T47D (cell line): ENCODE measurements around the gene IL12RB2.

Experiments used
- DNase-seq, 2 experiments: peaks; one replicate each; pipeline versions ENCODE4 v3.0.0 to v3.0.0-alpha.2; 2011 to 2012; ENCODE audit warnings: low read depth in 1 of 2, low spot score in 1 of 2
- JUND ChIP-seq: IDR thresholded peaks from 2 replicates; pipeline ENCODE4 v1.6.1; 2012; ENCODE audit warnings: low read depth
- in situ Hi-C: cut with HindIII; loops from 2 replicates; pipeline ENCODE4 v1.10.0; 2016; ENCODE audit warnings: low sequenced_read_pairs, low pct_unique_long_range_greater_than_20kb

Gene IL12RB2

GRCh38 chr1:67342076-67342890 lies 34.6 kb downstream of the IL12RB2 start:
- DNase-seq, result no peak
- no peak for TF ChIP-seq JUND
- in situ Hi-C loops, result no loop called here

DNA sequence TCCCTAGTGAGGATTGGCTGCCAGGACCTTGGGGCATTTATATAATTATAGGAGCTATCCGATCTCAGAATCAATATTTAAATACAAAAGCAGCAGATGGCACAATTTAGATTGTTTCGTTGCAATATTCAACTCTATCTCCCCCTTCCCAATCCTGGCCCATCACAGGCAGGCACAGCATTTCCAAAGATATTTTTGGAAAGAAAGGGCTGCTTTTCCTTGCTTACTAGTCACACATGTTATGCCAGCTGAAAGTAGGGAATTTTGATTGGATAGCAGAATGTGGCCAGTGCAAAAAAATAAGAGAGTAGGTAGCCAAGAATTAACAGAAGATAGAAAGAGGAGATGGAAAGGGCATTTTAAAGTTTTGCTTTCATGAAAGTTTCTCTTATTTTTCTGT lies 37.9 kb downstream of the IL12RB2 start:
- in situ Hi-C loops, result no loop called here
- no peak for DNase-seq
- no peak for TF ChIP-seq JUND

DNA sequence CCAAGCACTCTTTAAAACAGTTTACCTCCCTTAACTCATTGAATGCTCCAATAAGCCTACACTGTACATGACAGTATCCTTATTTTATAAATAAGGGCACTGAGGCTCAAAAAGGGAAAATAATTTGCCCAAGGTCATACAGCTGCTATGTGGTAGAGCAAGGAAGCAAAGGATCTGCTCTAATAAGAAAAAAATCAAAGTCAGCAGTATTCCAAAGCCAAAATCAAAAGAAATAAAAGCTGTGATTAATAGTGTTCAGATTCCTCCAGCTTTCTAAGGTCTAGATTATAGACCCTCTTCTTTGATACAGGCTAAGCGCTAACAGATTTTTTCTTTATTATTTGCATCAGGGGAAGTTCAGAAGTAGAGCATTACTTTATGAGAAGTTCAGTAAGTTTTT lies 39.3 kb downstream of the IL12RB2 start:
- DNase-seq, result no peak
- in situ Hi-C loops, result no loop called here
- no peak for TF ChIP-seq JUND

GRCh38 chr1:67347688-67348472 lies 40.2 kb downstream of the IL12RB2 start:
- no peak for TF ChIP-seq JUND
- in situ Hi-C loops, result no loop called here
- DNase-seq, result peak; percentile 18 to 72

GRCh38 chr1:67348586-67349252 lies 41.0 kb downstream of the IL12RB2 start:
- no peak for DNase-seq
- TF ChIP-seq JUND, result no peak
- in situ Hi-C loops, result no loop called here

- no peak for TF ChIP-seq JUND
- in situ Hi-C loops, result no loop called here
- no peak for DNase-seq
These were observed 43.1 kb downstream of the IL12RB2 start for GRCh38 chr1:67350783-67351182.

GRCh38 chr1:67352211-67352610 lies 44.5 kb downstream of the IL12RB2 start:
- in situ Hi-C loops, result no loop called here
- no peak for DNase-seq
- TF ChIP-seq JUND, result no peak

GRCh38 chr1:67355745-67356424 lies 48.2 kb downstream of the IL12RB2 start:
- no peak for TF ChIP-seq JUND
- no peak for DNase-seq
- in situ Hi-C loops, result no loop called here

- DNase-seq, result no peak
- no peak for TF ChIP-seq JUND
- in situ Hi-C loops, result no loop called here
These were observed 51.9 kb downstream of the IL12RB2 start for GRCh38 chr1:67359592-67359991.

DNA sequence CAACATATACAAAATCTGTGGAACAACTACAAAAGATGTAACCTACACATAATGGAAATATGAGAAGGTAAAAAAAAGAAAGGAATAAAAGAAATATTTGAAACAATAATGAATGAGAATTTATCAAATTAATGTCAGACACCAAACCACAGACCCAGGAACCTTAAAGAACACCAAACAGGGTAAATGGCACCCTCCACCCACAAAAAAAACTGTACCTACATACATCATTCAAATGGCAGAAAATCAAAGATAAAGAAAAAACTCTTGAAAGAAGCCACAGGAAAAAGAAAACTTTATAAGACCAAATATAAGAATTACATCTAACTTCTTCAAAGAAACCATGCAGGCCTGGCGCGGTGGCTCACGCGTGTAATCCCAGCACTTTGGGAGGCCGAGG lies 54.0 kb downstream of the IL12RB2 start:
- DNase-seq, result no peak
- in situ Hi-C loops, result no loop called here
- TF ChIP-seq JUND, result no peak

GRCh38 chr1:67367370-67368045 lies 59.8 kb downstream of the IL12RB2 start:
- DNase-seq, result peak in 1 of 2 experiments; percentile 24
- no peak for TF ChIP-seq JUND
- in situ Hi-C loops, result no loop called here

- in situ Hi-C loops, result no loop called here
- DNase-seq, result no peak
- TF ChIP-seq JUND, result no peak
These were observed 60.4 kb downstream of the IL12RB2 start for GRCh38 chr1:67368046-67368514.
